GM21390 (cell line): Measurements from ENCODE around the gene TCF12.
"Not testable (repeated sequence)": the region's sequence is repeated elsewhere in the genome, so short reads cannot be mapped to it uniquely, and the experiment has no call there.

ENCODE experiments used
- ATAC-seq: cut with Tn5 transposase; IDR thresholded peaks from one replicate; pipeline ENCODE4 v1.9.1; 2021; ENCODE audit not compliant: unreplicated experiment

Gene TCF12

GRCh38 chr15:57130956-57131355 is 212.5 kb downstream of the TCF12 start:
- ATAC-seq = no peak

GRCh38 chr15:57133127-57133968 is 214.9 kb downstream of the TCF12 start:
- no peak for ATAC-seq

GRCh38 chr15:57134071-57134605 is 215.7 kb downstream of the TCF12 start:
- no peak for ATAC-seq

GRCh38 chr15:57134851-57135250 is 216.4 kb downstream of the TCF12 start:
- ATAC-seq = no peak

- no peak for ATAC-seq
Observed at GRCh38 chr15:57135800-57136199, 217.4 kb downstream of the TCF12 start.

GRCh38 chr15:57138349-57138788 is 219.9 kb downstream of the TCF12 start:
- no peak for ATAC-seq

- ATAC-seq = no peak
Observed at GRCh38 chr15:57143511-57144078, 225.2 kb downstream of the TCF12 start.

- ATAC-seq = no peak
Observed at GRCh38 chr15:57144448-57144847, 226.0 kb downstream of the TCF12 start.

- no peak for ATAC-seq
Observed at GRCh38 chr15:57146506-57147201, 228.2 kb downstream of the TCF12 start.

- no peak for ATAC-seq
Observed at GRCh38 chr15:57147621-57148020, 229.2 kb downstream of the TCF12 start.

GRCh38 chr15:57148262-57148661 is 229.8 kb downstream of the TCF12 start:
- ATAC-seq = no peak

GRCh38 chr15:57149196-57149595 is 230.8 kb downstream of the TCF12 start:
- no peak for ATAC-seq

- no peak for ATAC-seq
Observed at GRCh38 chr15:57150066-57150865, 231.8 kb downstream of the TCF12 start.

GRCh38 chr15:57150866-57151203 is 232.4 kb downstream of the TCF12 start:
- not testable (repeated sequence) for ATAC-seq

- no peak for ATAC-seq
Observed at GRCh38 chr15:57152133-57152532, 233.7 kb downstream of the TCF12 start.

GRCh38 chr15:57152666-57153539 is 234.5 kb downstream of the TCF12 start:
- ATAC-seq = no peak

GRCh38 chr15:57156210-57156884 is 237.9 kb downstream of the TCF12 start:
- no peak for ATAC-seq

GRCh38 chr15:57158589-57158988 is 240.1 kb downstream of the TCF12 start:
- ATAC-seq = no peak

GRCh38 chr15:57158997-57159668 is 240.7 kb downstream of the TCF12 start:
- ATAC-seq = no peak
